ENCODE measurements around the gene VWA8. TPM values are rescaled to one million over a fixed set of nuclear protein-coding genes. Genes with fewer than 3 reads are reported as not detected.

The VWA8 gene
- polyA plus RNA-seq, 1 of the 3 experiments (the other 2 are of a cell fraction) = 5.5 TPM

DNA sequence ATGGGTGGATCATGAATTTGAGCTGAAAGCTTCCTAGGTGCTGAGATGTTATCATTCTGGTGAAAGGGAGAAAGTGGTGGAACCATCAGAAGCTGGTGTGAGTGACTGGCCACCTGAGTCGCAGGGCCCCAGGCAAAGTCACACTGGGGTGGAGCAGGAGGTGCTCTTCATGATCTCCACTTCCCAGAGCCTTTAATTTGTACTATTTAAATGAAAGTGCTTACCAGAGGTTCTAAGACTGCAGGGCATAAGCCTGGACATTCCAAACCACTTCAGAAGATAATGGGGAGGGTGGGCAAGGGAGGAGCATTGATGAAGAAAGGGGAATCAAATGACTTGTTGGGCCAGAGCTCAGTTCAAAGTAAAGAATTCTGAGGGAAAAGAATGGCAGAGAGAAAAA lies 347.4 kb downstream of the VWA8 start:
- no peaks in the 10 kb centered on the region for H3F3A ChIP-seq (replicated peaks; ENCODE audit: insufficient read depth)
- peaks cover 5 to 28% of the 10 kb centered on the region in 2 experiments; a peak in 2 of 4 replicates for H3K4me1 ChIP-seq (ENCODE audit: control insufficient read depth in 1 of 2, insufficient read depth in 2 of 2, low read depth in 1 of 2, low read length in 1 of 2)
- H2AFZ ChIP-seq (ENCODE audit: low read depth) = no peak overlapping the region
- POLR2A ChIA-PET = no interaction called here
- H3K9me3 ChIP-seq = no peaks in the 10 kb centered on the region
- CTCF ChIA-PET = interaction anchor here (1.7 kb wide), 1 partner anchor 11 kb away, joined by 7 read pairs; no protein-coding TSS in a partner anchor
- TF ChIP-seq RAD21 (IDR thresholded peaks at IDR 0.05; ENCODE audit: low read length) = no peak
- TF ChIP-seq RXRA (IDR thresholded peaks at IDR 0.05; ENCODE audit: borderline replicate concordance, low read depth) = no peak
- no peak for TF ChIP-seq JUND (IDR thresholded peaks at IDR 0.05)
- no peak for TF ChIP-seq GATA2 (CRISPR knock-in tag; IDR thresholded peaks at IDR 0.05)
- TF ChIP-seq TEAD4 (IDR thresholded peaks at IDR 0.05; ENCODE audit: borderline replicate concordance, insufficient read depth) = no peak
- TF ChIP-seq EZH2phosphoT487 (IDR thresholded peaks at IDR 0.05; ENCODE audit: borderline replicate concordance, low read depth) = no peak
- no peak for TF ChIP-seq MXI1 (IDR thresholded peaks at IDR 0.05; ENCODE audit: low read depth, low read length)
- TF ChIP-seq, protein P1, sequence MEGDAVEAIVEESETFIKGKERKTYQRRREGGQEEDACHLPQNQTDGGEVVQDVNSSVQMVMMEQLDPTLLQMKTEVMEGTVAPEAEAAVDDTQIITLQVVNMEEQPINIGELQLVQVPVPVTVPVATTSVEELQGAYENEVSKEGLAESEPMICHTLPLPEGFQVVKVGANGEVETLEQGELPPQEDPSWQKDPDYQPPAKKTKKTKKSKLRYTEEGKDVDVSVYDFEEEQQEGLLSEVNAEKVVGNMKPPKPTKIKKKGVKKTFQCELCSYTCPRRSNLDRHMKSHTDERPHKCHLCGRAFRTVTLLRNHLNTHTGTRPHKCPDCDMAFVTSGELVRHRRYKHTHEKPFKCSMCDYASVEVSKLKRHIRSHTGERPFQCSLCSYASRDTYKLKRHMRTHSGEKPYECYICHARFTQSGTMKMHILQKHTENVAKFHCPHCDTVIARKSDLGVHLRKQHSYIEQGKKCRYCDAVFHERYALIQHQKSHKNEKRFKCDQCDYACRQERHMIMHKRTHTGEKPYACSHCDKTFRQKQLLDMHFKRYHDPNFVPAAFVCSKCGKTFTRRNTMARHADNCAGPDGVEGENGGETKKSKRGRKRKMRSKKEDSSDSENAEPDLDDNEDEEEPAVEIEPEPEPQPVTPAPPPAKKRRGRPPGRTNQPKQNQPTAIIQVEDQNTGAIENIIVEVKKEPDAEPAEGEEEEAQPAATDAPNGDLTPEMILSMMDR (IDR thresholded peaks at IDR 0.05) = no peak
- no peak for TF ChIP-seq MEF2A (IDR thresholded peaks at IDR 0.05; ENCODE audit: borderline replicate concordance, low read depth)
- no peak for TF ChIP-seq ELF1 (IDR thresholded peaks at IDR 0.05)
- TF ChIP-seq FOXM1 (IDR thresholded peaks at IDR 0.05; ENCODE audit: low read depth) = no peak
- TF ChIP-seq, protein P2, sequence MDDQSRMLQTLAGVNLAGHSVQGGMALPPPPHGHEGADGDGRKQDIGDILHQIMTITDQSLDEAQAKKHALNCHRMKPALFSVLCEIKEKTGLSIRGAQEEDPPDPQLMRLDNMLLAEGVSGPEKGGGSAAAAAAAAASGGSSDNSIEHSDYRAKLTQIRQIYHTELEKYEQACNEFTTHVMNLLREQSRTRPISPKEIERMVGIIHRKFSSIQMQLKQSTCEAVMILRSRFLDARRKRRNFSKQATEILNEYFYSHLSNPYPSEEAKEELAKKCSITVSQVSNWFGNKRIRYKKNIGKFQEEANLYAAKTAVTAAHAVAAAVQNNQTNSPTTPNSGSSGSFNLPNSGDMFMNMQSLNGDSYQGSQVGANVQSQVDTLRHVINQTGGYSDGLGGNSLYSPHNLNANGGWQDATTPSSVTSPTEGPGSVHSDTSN (IDR thresholded peaks at IDR 0.05) = no peak
- no peak for TF ChIP-seq GABPA (IDR thresholded peaks at IDR 0.05; ENCODE audit: low read depth)
- no peaks in the 10 kb centered on the region for H3K27me3 ChIP-seq (ENCODE audit: insufficient read depth)
- peaks cover 4 to 17% of the 10 kb centered on the region in 2 experiments for H3K36me3 ChIP-seq (replicated peaks in 1 of 2; ENCODE audit: control insufficient read depth in 1 of 2, insufficient read depth in 2 of 2, low read length in 1 of 2)
- no peaks in the 10 kb centered on the region for H4K20me1 ChIP-seq (ENCODE audit: insufficient read depth)
- 86% methylated on average over 1 of the region's 1 CpG for WGBS (ENCODE audit: low lambda C conversion rate)
- no peak overlapping the region for H3K4me3 ChIP-seq (ENCODE audit: low read depth in 2 of 2, low read length in 1 of 2)
- no peak overlapping the region for H3K4me2 ChIP-seq
- no peaks in the 10 kb centered on the region for H3K79me2 ChIP-seq (ENCODE audit: insufficient read depth)
- no peaks in the 10 kb centered on the region for H3K9me2 ChIP-seq
- H3K9ac ChIP-seq = no peak overlapping the region
- H3K27ac ChIP-seq (ENCODE audit: low read depth in 2 of 2, low read length in 1 of 2) = no peak overlapping the region
- DNase-seq = no peak

DNA sequence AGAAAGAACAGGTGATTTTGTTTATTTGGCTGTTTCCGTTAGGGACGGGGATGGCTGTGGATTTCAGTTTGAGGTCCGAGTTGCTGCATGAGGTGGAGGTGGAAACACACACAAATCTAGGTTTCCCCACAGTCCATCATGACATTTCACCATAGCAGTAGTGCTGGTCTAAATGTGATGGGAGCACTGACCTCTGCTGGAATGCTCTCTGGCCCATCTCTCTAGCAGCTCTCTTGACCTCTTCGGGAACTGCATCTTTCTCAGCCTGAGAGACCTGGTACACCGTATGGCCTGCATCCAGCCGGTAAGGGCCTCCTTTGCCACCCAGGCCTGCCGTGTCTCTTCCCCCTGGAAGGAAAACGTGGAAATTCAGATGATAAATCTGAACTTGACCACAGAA lies 349.5 kb downstream of the VWA8 start:
- H2AFZ ChIP-seq (ENCODE audit: low read depth) = no peak overlapping the region
- no peak overlapping the region for H3K9ac ChIP-seq
- no peaks in the 10 kb centered on the region for H3K9me2 ChIP-seq
- no peak for DNase-seq
- peaks cover 5 to 37% of the 10 kb centered on the region in 2 experiments; a peak in 2 of 4 replicates for H3K4me1 ChIP-seq (ENCODE audit: control insufficient read depth in 1 of 2, insufficient read depth in 2 of 2, low read depth in 1 of 2, low read length in 1 of 2)
- H3K27ac ChIP-seq (ENCODE audit: low read depth in 2 of 2, low read length in 1 of 2) = no peak overlapping the region
- H3F3A ChIP-seq (replicated peaks; ENCODE audit: insufficient read depth) = no peaks in the 10 kb centered on the region
- ChIA-PET POLR2A (no interaction called here), CTCF (interaction anchor here (2.2 kb wide), 1 partner anchor 42 kb away, joined by 8 read pairs; no protein-coding TSS in a partner anchor)
- no peaks in the 10 kb centered on the region for H3K27me3 ChIP-seq (ENCODE audit: insufficient read depth)
- peaks cover 7 to 17% of the 10 kb centered on the region in 2 experiments for H3K36me3 ChIP-seq (replicated peaks in 1 of 2; ENCODE audit: control insufficient read depth in 1 of 2, insufficient read depth in 2 of 2, low read length in 1 of 2)
- no peaks in the 10 kb centered on the region for H3K79me2 ChIP-seq (ENCODE audit: insufficient read depth)
- no peaks in the 10 kb centered on the region for H3K9me3 ChIP-seq
- H4K20me1 ChIP-seq (ENCODE audit: insufficient read depth) = no peaks in the 10 kb centered on the region
- H3K4me3 ChIP-seq (ENCODE audit: low read depth in 2 of 2, low read length in 1 of 2) = no peak overlapping the region
- WGBS (ENCODE audit: low lambda C conversion rate) = over 99% methylated on average over 8 of the region's 8 CpGs
- no peak for TF ChIP-seq TAF1 (IDR thresholded peaks at IDR 0.05; ENCODE audit: borderline replicate concordance, low read depth, low read length)
- no peak for TF ChIP-seq NFIC (IDR thresholded peaks at IDR 0.05; ENCODE audit: borderline replicate concordance)
- no peak overlapping the region for H3K4me2 ChIP-seq
